ENCODE data around the gene IRGM. TPM values are rescaled to one million over a fixed set of nuclear protein-coding genes. Genes with fewer than 3 reads are reported as not detected.
"Not testable (repeated sequence)": the region's sequence is repeated elsewhere in the genome, so short reads cannot be mapped to it uniquely, and the experiment has no call there.

The IRGM gene
- 1 to 10 TPM; 3.0 to 4.1 TPM for total RNA-seq

DNA sequence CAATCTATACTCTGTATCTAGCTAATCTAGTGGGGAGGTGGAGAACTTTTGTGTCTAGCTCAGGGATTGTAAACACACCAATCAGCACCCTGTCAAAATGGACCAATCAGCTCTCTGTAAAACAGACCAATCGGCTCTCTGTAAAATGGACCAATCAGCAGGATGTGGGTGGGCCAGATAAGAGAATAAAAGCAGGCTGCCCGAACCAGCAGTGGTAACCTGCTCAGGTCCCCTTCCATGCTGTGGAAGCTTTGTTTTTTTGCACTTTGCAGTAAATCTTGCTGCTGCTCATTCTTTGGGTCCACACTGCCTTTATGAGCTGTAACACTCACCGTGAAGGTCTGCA, at the start of gene IRGM:
Gene IRGM, plus strand, starts transcription at position 214 of the 346 bp plus-strand sequence. CDS start 1,603 bp downstream, outside the sequence.
- ChIA-PET CTCF (interaction anchor here (0.6 to 3.5 kb wide), 48 partner anchors 17 to 395 kb away, joined by 3 to 72 read pairs (median 4); partner anchors contain the start of genes DCTN4, RBM22 and SMIM3), POLR2A (interaction anchor here (0.6 to 2.3 kb wide), 12 partner anchors 13 to 393 kb away, joined by 3 to 52 read pairs (median 4); partner anchors contain the start of genes DCTN4, RBM22 and SMIM3)
- DNase-seq = not testable (repeated sequence)

DNA sequence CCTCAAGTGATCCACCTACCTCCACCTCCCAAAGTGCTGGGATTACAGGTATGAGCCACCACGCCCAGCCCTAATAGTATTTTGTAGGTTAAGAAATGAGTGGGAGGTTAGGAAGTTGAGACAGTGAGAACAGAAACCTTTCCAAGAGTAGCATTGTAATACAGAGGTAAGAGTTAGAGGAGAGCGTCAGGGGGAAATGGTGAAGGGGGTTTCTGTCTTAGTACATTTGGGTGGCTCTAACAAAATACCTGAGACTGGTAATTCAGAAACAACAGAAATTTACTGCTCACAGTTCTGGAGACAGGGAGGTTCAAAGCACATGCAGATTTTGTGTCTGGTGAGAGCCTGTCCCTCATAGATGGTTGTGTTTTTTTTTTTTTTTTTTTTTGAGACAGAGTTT, 48.9 kb upstream of the IRGM start:
- ATAC-seq (no peak), DNase-seq (no peak)
- ChIA-PET POLR2A (no interaction called here), CTCF (interaction anchor here (1.6 to 2.2 kb wide), 2 partner anchors 16 to 367 kb away, joined by 4 to 6 read pairs; no protein-coding TSS in a partner anchor)
- H3K4me3 Mint-ChIP-seq = no peak overlapping the region
- peaks cover 37% of the 10 kb centered on the region for H3K36me3 Mint-ChIP-seq (ENCODE audit: low read depth)
- peaks cover 9% of the 10 kb centered on the region for H3K4me1 Mint-ChIP-seq (ENCODE audit: low read depth)
- no peaks in the 10 kb centered on the region for H3K27me3 Mint-ChIP-seq (ENCODE audit: low read depth)
- H3K27ac Mint-ChIP-seq = no peak overlapping the region
- H3K9me3 Mint-ChIP-seq (ENCODE audit: insufficient read depth) = no peaks in the 10 kb centered on the region

More for the DNA sequence above, at the start of gene IRGM:
- Mint-ChIP-seq H3K4me1 (ENCODE audit: low read depth) (peaks cover 39% of the 10 kb centered on the region), H3K27ac (peak within 1 kb of the TSS; percentile 95), H3K4me3 (peak within 1 kb of the TSS; percentile 75), H3K36me3 (ENCODE audit: low read depth) (peaks cover 14% of the 10 kb centered on the region), H3K9me3 (ENCODE audit: insufficient read depth) (peaks cover 11% of the 10 kb centered on the region)
- not testable (repeated sequence) for H3K27me3 Mint-ChIP-seq (ENCODE audit: low read depth); ATAC-seq

GRCh38 chr5:150801117-150801927, 45.0 kb upstream of the IRGM start:
- CTCF ChIA-PET = interaction anchor here (0.7 to 3.4 kb wide), 15 partner anchors 9 to 363 kb away, joined by 3 to 62 read pairs (median 4); partner anchors contain the start of genes IRGM and SMIM3
- POLR2A ChIA-PET = interaction anchor here (0.8 to 2.0 kb wide), 2 partner anchors 9 to 45 kb away, joined by 3 to 12 read pairs; partner anchors contain the start of gene IRGM
- DNase-seq (no peak), ATAC-seq (peak; percentile 53)
- Mint-ChIP-seq H3K9me3 (ENCODE audit: insufficient read depth) (no peaks in the 10 kb centered on the region), H3K4me1 (ENCODE audit: low read depth) (peaks cover 9% of the 10 kb centered on the region), H3K36me3 (ENCODE audit: low read depth) (peaks cover 14% of the 10 kb centered on the region), H3K27ac (no peak overlapping the region), H3K27me3 (ENCODE audit: low read depth) (peaks cover 3% of the 10 kb centered on the region), H3K4me3 (no peak overlapping the region)

DNA sequence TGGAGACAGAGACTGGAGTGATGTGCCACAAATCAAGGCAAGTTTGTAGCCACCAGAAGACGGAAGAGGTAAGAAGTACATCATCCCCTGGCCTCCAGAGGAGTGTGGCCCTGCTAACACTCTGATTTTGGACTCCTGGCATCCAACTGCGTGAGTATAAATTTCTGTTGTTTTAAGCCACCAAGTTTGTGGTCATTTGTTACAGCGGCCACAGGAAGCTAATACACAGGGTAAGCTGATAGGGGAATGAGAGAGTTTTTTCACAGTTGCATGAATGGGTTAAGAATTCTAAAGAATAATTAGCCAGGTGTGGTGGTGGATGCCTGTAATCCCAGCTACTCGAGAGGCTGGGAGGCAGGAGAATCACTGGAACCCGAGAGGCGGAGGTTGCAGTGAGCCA, 41.9 kb upstream of the IRGM start:
- ChIA-PET POLR2A (no interaction called here), CTCF (interaction anchor here (4.6 kb wide), 1 partner anchor 42 kb away, joined by 34 read pairs; the partner anchor contains the start of gene IRGM)
- H3K4me3 Mint-ChIP-seq = no peak overlapping the region
- H3K27me3 Mint-ChIP-seq (ENCODE audit: low read depth) = peaks cover 10% of the 10 kb centered on the region
- ATAC-seq (no peak), DNase-seq (no peak)
- H3K36me3 Mint-ChIP-seq (ENCODE audit: low read depth) = no peaks in the 10 kb centered on the region
- H3K4me1 Mint-ChIP-seq (ENCODE audit: low read depth) = peaks cover 9% of the 10 kb centered on the region
- no peak overlapping the region for H3K27ac Mint-ChIP-seq
- H3K9me3 Mint-ChIP-seq (ENCODE audit: insufficient read depth) = no peaks in the 10 kb centered on the region

GRCh38 chr5:150809363-150809762, 37.0 kb upstream of the IRGM start:
- Mint-ChIP-seq H3K4me1 (ENCODE audit: low read depth) (peaks cover 4% of the 10 kb centered on the region), H3K36me3 (ENCODE audit: low read depth) (peaks cover 3% of the 10 kb centered on the region), H3K9me3 (ENCODE audit: insufficient read depth) (peaks cover 2% of the 10 kb centered on the region), H3K4me3 (no peak overlapping the region), H3K27ac (no peak overlapping the region), H3K27me3 (ENCODE audit: low read depth) (peaks cover 10% of the 10 kb centered on the region)
- no peak for ATAC-seq
- ChIA-PET POLR2A (no interaction called here), CTCF (no interaction called here)
- no peak for DNase-seq

- Mint-ChIP-seq H3K9me3 (ENCODE audit: insufficient read depth) (peaks cover 20% of the 10 kb centered on the region), H3K36me3 (ENCODE audit: low read depth) (peaks cover 3% of the 10 kb centered on the region), H3K27ac (no peak overlapping the region), H3K4me3 (no peak overlapping the region), H3K4me1 (ENCODE audit: low read depth) (peaks cover 6% of the 10 kb centered on the region), H3K27me3 (ENCODE audit: low read depth) (peaks cover 8% of the 10 kb centered on the region)
- DNase-seq = no peak
- no peak for ATAC-seq
- POLR2A ChIA-PET = no interaction called here
- CTCF ChIA-PET = interaction anchor here (0.7 to 1.6 kb wide), 2 partner anchors 10 to 114 kb away, joined by 3 read pairs; partner anchors contain the start of gene RBM22
Observed at GRCh38 chr5:150815010-150815409, 31.3 kb upstream of the IRGM start.

GRCh38 chr5:150816946-150817345, 29.4 kb upstream of the IRGM start:
- Mint-ChIP-seq H3K9me3 (ENCODE audit: insufficient read depth) (peaks cover 20% of the 10 kb centered on the region), H3K27ac (no peak overlapping the region), H3K36me3 (ENCODE audit: low read depth) (peaks cover 3% of the 10 kb centered on the region), H3K4me1 (ENCODE audit: low read depth) (peaks cover 6% of the 10 kb centered on the region), H3K27me3 (ENCODE audit: low read depth) (peaks cover 8% of the 10 kb centered on the region), H3K4me3 (no peak overlapping the region)
- ChIA-PET CTCF (no interaction called here), POLR2A (no interaction called here)
- DNase-seq = no peak
- ATAC-seq = no peak

DNA sequence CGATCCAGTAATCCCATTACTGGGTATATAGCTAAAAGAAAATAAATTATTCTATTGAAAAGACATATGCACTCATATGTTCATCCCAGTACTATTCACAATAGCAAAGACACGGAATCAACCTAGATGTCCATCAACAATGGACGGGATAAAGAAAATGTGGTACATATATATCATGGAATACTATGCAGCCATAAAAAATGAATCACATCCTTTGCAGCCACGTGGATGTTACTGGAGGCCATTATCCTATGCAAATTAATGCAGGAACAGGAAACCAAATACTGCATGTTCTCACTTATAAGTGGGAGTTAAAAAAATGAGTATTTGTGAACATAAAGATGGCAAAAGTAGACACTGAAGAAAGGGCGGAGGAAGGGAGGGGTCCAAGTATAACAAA, 16.6 kb upstream of the IRGM start:
- DNase-seq (no peak), ATAC-seq (no peak)
- H3K9me3 Mint-ChIP-seq (ENCODE audit: insufficient read depth) = peaks cover 19% of the 10 kb centered on the region
- peaks cover 10% of the 10 kb centered on the region for H3K27me3 Mint-ChIP-seq (ENCODE audit: low read depth)
- no peak overlapping the region for H3K4me3 Mint-ChIP-seq
- ChIA-PET POLR2A (no interaction called here), CTCF (interaction anchor here (1.1 kb wide), 1 partner anchor 16 kb away, joined by 3 read pairs; the partner anchor contains the start of gene IRGM)
- no peak overlapping the region for H3K27ac Mint-ChIP-seq
- peaks cover 3% of the 10 kb centered on the region for H3K36me3 Mint-ChIP-seq (ENCODE audit: low read depth)
- H3K4me1 Mint-ChIP-seq (ENCODE audit: low read depth) = no peaks in the 10 kb centered on the region

- H3K27me3 Mint-ChIP-seq (ENCODE audit: low read depth); ATAC-seq; CTCF ChIA-PET; H3K4me3 Mint-ChIP-seq; H3K4me1 Mint-ChIP-seq (ENCODE audit: low read depth); POLR2A ChIA-PET; H3K36me3 Mint-ChIP-seq (ENCODE audit: low read depth); H3K27ac Mint-ChIP-seq; DNase-seq: not testable (repeated sequence)
- H3K9me3 Mint-ChIP-seq (ENCODE audit: insufficient read depth) = peaks cover 19% of the 10 kb centered on the region
Observed at GRCh38 chr5:150831821-150832220, 14.5 kb upstream of the IRGM start.

GRCh38 chr5:150836064-150836463, 10.3 kb upstream of the IRGM start:
- Mint-ChIP-seq H3K36me3 (ENCODE audit: low read depth) (peaks cover under 1% of the 10 kb centered on the region), H3K9me3 (ENCODE audit: insufficient read depth) (peaks cover 9% of the 10 kb centered on the region), H3K27ac (no peak overlapping the region), H3K4me1 (ENCODE audit: low read depth) (no peaks in the 10 kb centered on the region), H3K27me3 (ENCODE audit: low read depth) (peaks cover 18% of the 10 kb centered on the region), H3K4me3 (no peak overlapping the region)
- ChIA-PET POLR2A (no interaction called here), CTCF (no interaction called here)
- no peak for ATAC-seq
- no peak for DNase-seq

DNA sequence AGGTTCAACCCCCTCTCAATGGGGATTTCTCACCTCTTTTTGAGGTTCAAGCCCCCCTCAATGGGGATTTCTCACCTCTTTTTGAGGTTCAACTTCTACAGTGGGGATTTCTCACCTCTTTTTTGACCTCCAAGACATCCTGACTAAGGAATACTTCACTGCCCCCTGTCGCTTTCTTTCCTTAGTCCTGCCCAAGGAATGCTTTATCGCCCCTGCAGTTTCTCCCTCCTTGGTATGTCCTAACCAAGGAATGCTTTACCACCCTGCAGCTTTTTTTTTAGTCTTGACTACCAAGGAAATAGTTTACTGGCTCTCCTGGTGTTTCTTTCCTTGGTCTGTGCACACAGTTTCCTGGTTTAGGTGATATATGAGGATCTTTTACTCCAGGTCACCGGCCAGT, 9.6 kb upstream of the IRGM start:
- Mint-ChIP-seq H3K4me1 (ENCODE audit: low read depth) (no peaks in the 10 kb centered on the region), H3K4me3 (no peak overlapping the region), H3K36me3 (ENCODE audit: low read depth) (no peaks in the 10 kb centered on the region), H3K27ac (no peak overlapping the region), H3K27me3 (ENCODE audit: low read depth) (peaks cover 21% of the 10 kb centered on the region), H3K9me3 (ENCODE audit: insufficient read depth) (peaks cover 9% of the 10 kb centered on the region)
- ChIA-PET POLR2A (no interaction called here), CTCF (no interaction called here)
- ATAC-seq (no peak), DNase-seq (no peak)

Data from activated CD8-positive, alpha-beta T cell treated with anti-CD3 and anti-CD28 coated beads, Interleukin-2, amount 10 ng/mL, durations not matched to agents 7 days and 5 days (primary cell).